ENCODE measurements around the gene ZNF324. TPM values are rescaled to one million over a fixed set of nuclear protein-coding genes. Genes with fewer than 3 reads are reported as not detected.
A peak's percentile ranks its signal among the peaks of the same experiment; 100 is the strongest.

The ZNF324 gene
- total and polyA plus RNA-seq, 2 of the 13 experiments (the other 11 are each of a cell fraction or from before 2014, with no cell fraction given) = 1.1 to 4.7 TPM

- TF ChIP-seq GMEB1 (CRISPR knock-in tag; IDR thresholded peaks at IDR 0.05; ENCODE audit: borderline replicate concordance) (peak; percentile 93), SALL2 (CRISPR knock-in tag; IDR thresholded peaks at IDR 0.05) (peak; percentile 40), ZNF350 (CRISPR knock-in tag; IDR thresholded peaks at IDR 0.05; ENCODE audit: borderline replicate concordance, low read depth) (peak; percentile 77), ELF4 (CRISPR knock-in tag; IDR thresholded peaks at IDR 0.05; ENCODE audit: borderline replicate concordance) (no peak), HNF4G (IDR thresholded peaks at IDR 0.05; ENCODE audit: borderline replicate concordance, low read depth, low read length) (peak; percentile 18; the same call in 1 of the 2 replicates), HNF4G (CRISPR knock-in tag; IDR thresholded peaks at IDR 0.05; ENCODE audit: borderline replicate concordance, low read depth) (peak; percentile 35; the same call in 1 of the 2 replicates), ZNF569 (CRISPR knock-in tag; IDR thresholded peaks at IDR 0.05; ENCODE audit: borderline replicate concordance) (no peak), RFXAP (CRISPR knock-in tag; IDR thresholded peaks at IDR 0.05; ENCODE audit: borderline replicate concordance) (peak; percentile 93), ZNF616 (CRISPR knock-in tag; IDR thresholded peaks at IDR 0.05; ENCODE audit: low read depth) (0 out of 2 replicates have a peak, but pooled peaks have one; percentile 46), FIP1L1 (IDR thresholded peaks at IDR 0.05; ENCODE audit: borderline replicate concordance, insufficient read depth, low read depth, low read length) (peak; percentile 7; the same call in 1 of the 2 replicates), ZNF678 (CRISPR knock-in tag; IDR thresholded peaks at IDR 0.05) (0 out of 2 replicates have a peak, but pooled peaks have one; percentile 69), ZNF503 (CRISPR knock-in tag; IDR thresholded peaks at IDR 0.05) (peak; percentile 65; the same call in 1 of the 2 replicates), ZNF556 (CRISPR knock-in tag; IDR thresholded peaks at IDR 0.05; ENCODE audit: borderline replicate concordance) (0 out of 2 replicates have a peak, but pooled peaks have one; percentile 29), GATAD1 (CRISPR knock-in tag; IDR thresholded peaks at IDR 0.05) (peak; percentile 81), ZBTB39 (CRISPR knock-in tag; IDR thresholded peaks at IDR 0.05) (0 out of 2 replicates have a peak, but pooled peaks have one; percentile 43), ZNF230 (CRISPR knock-in tag; IDR thresholded peaks at IDR 0.05) (no peak; the same call in none of the 2 replicates), THRA (CRISPR knock-in tag; IDR thresholded peaks at IDR 0.05; ENCODE audit: borderline replicate concordance) (peak; percentile 30; the same call in 1 of the 2 replicates)
- TF ChIP-seq, protein P1, sequence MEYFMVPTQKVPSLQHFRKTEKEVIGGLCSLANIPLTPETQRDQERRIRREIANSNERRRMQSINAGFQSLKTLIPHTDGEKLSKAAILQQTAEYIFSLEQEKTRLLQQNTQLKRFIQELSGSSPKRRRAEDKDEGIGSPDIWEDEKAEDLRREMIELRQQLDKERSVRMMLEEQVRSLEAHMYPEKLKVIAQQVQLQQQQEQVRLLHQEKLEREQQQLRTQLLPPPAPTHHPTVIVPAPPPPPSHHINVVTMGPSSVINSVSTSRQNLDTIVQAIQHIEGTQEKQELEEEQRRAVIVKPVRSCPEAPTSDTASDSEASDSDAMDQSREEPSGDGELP (IDR thresholded peaks at IDR 0.05; ENCODE audit: borderline replicate concordance, low read depth) = peak; percentile 50; the same call in 1 of the 2 replicates
Observed at GRCh38 chr19:58475714-58476497, 9.0 kb downstream of the ZNF324 start, which contains the start of gene ZNF446 (continued).
